Epithelial cell of esophagus (primary cell): Measurements from ENCODE around the gene GALNT13.

Source experiments
- DNase-seq: peaks from one replicate; pipeline ENCODE4 v3.0.0; 2010; ENCODE audit warnings: low read depth
- H3K4me3 ChIP-seq: 2 replicates; pipeline ENCODE4 v1.5.1; 2011; ENCODE audit warnings: mild to moderate bottlenecking, low read length, control low read depth
- CTCF ChIP-seq: IDR thresholded peaks from 2 replicates; pipeline ENCODE4 v1.5.1; 2011; ENCODE audit warnings: low read depth, mild to moderate bottlenecking, low read length, control low read depth, inconsistent platforms; ENCODE audit not compliant: insufficient read depth; ENCODE audit errors: missing control alignments

GALNT13 gene

GRCh38 chr2:154032220-154032619, 160.5 kb downstream of the GALNT13 start:
- TF ChIP-seq CTCF: no peak
- no peak overlapping the region for H3K4me3 ChIP-seq
- no peak for DNase-seq

GRCh38 chr2:154046493-154046892, 174.8 kb downstream of the GALNT13 start:
- DNase-seq: no peak
- no peak for TF ChIP-seq CTCF
- no peak overlapping the region for H3K4me3 ChIP-seq

- DNase-seq: no peak
- H3K4me3 ChIP-seq: no peak overlapping the region
- TF ChIP-seq CTCF: no peak
Measured at GRCh38 chr2:154048905-154049304, 177.2 kb downstream of the GALNT13 start.

GRCh38 chr2:154049561-154049960, 177.8 kb downstream of the GALNT13 start:
- no peak for TF ChIP-seq CTCF
- H3K4me3 ChIP-seq: no peak overlapping the region
- DNase-seq: no peak

- TF ChIP-seq CTCF: no peak
Measured at GRCh38 chr2:154067124-154067523, 195.4 kb downstream of the GALNT13 start.

GRCh38 chr2:154078926-154079325, 207.2 kb downstream of the GALNT13 start:
- DNase-seq: no peak
- H3K4me3 ChIP-seq: no peak overlapping the region
- TF ChIP-seq CTCF: no peak

More at GRCh38 chr2:154067124-154067523, 195.4 kb downstream of the GALNT13 start:
- H3K4me3 ChIP-seq: no peak overlapping the region
- DNase-seq: no peak

GRCh38 chr2:154092571-154092970, 220.8 kb downstream of the GALNT13 start:
- H3K4me3 ChIP-seq: no peak overlapping the region
- no peak for TF ChIP-seq CTCF
- DNase-seq: no peak
